ENCODE measurements around the gene HK1.

The HK1 gene

GRCh38 chr10:69379800-69380199 is 101.5 kb downstream of the HK1 start:
- DNase-seq: no peak

GRCh38 chr10:69382382-69383117 is 104.3 kb downstream of the HK1 start:
- DNase-seq: no peak

- DNase-seq: no peak
These were observed 105.3 kb downstream of the HK1 start for GRCh38 chr10:69383558-69383957.

- no peak for DNase-seq
These were observed 106.0 kb downstream of the HK1 start for GRCh38 chr10:69384320-69384719.

- no peak for DNase-seq
These were observed 107.4 kb downstream of the HK1 start for GRCh38 chr10:69385454-69386350.

- DNase-seq: no peak
These were observed 109.2 kb downstream of the HK1 start for GRCh38 chr10:69387500-69387899.

GRCh38 chr10:69388488-69388887 is 110.2 kb downstream of the HK1 start:
- DNase-seq: no peak

GRCh38 chr10:69389827-69390490 is 111.7 kb downstream of the HK1 start:
- DNase-seq: no peak

- no peak for DNase-seq
These were observed 112.9 kb downstream of the HK1 start for GRCh38 chr10:69391158-69391557.

GRCh38 chr10:69392481-69393000 is 114.2 kb downstream of the HK1 start:
- DNase-seq: peak; percentile 84

GRCh38 chr10:69394020-69394419 is 115.7 kb downstream of the HK1 start:
- DNase-seq: no peak

GRCh38 chr10:69397972-69398371 is 119.7 kb downstream of the HK1 start:
- no peak for DNase-seq

- DNase-seq: no peak
These were observed 120.2 kb downstream of the HK1 start for GRCh38 chr10:69398466-69398865.

GRCh38 chr10:69400936-69401335 is 122.6 kb downstream of the HK1 start:
- DNase-seq: no peak

GRCh38 chr10:69401416-69401815 is 123.1 kb downstream of the HK1 start:
- DNase-seq: no peak

GRCh38 chr10:69402386-69402785 is 124.1 kb downstream of the HK1 start:
- DNase-seq: no peak

- DNase-seq: no peak
These were observed 124.8 kb downstream of the HK1 start for GRCh38 chr10:69403066-69403465.

- DNase-seq: no peak
These were observed 125.2 kb downstream of the HK1 start for GRCh38 chr10:69403519-69403918.

GRCh38 chr10:69404786-69405185 is 126.5 kb downstream of the HK1 start:
- DNase-seq: no peak

GRCh38 chr10:69405221-69405620 is 126.9 kb downstream of the HK1 start:
- no peak for DNase-seq

GRCh38 chr10:69406302-69406811 is 128.1 kb downstream of the HK1 start:
- no peak for DNase-seq

GRCh38 chr10:69406816-69407580 is 128.7 kb downstream of the HK1 start:
- no peak for DNase-seq

Measured in stimulated activated CD4-positive, alpha-beta T cell treated with anti-CD3 and anti-CD28 coated beads, Interleukin-4, amount 100 ng/mL, for 24 hours (primary cell).